Endothelial cell of umbilical vein (primary cell): Measurements from ENCODE around the gene OCIAD1.

Source experiments
- EZH2 ChIP-seq: IDR thresholded peaks from 2 replicates; pipeline ENCODE4 v1.6.1; 2012; ENCODE audit warnings: borderline replicate concordance, low read depth, mild to moderate bottlenecking, moderate library complexity, low read length, inconsistent platforms; ENCODE audit not compliant: severe bottlenecking
- FOS ChIP-seq: IDR thresholded peaks from 2 replicates; pipeline ENCODE4 v1.6.1; 2011; ENCODE audit warnings: mild to moderate bottlenecking, low read length, moderate library complexity, borderline replicate concordance; ENCODE audit not compliant: insufficient read depth
- GATA2 ChIP-seq: IDR thresholded peaks from 2 replicates; pipeline ENCODE4 v1.7.0; 2011; ENCODE audit warnings: low read depth, mild to moderate bottlenecking, moderate library complexity, mixed read lengths, low read length; ENCODE audit not compliant: insufficient read length, insufficient read depth
- JUN ChIP-seq: IDR thresholded peaks from 2 replicates; pipeline ENCODE4 v1.6.1; 2011; ENCODE audit warnings: borderline replicate concordance, low read depth; ENCODE audit not compliant: insufficient read length, insufficient read depth
- MYC ChIP-seq: IDR thresholded peaks from one replicate; pipeline ENCODE4 v1.6.1; 2011; ENCODE audit warnings: mild to moderate bottlenecking, low read depth, low read length
- POLR2A ChIP-seq: IDR thresholded peaks from 2 replicates; pipeline ENCODE4 v1.6.1; 2012; ENCODE audit warnings: low read depth, mild to moderate bottlenecking, control low read depth, low read length
- POLR2AphosphoS5 ChIP-seq: IDR thresholded peaks from 2 replicates; pipeline ENCODE4 v1.6.1; 2012; ENCODE audit warnings: low read depth, mild to moderate bottlenecking, control low read depth, low read length, moderate library complexity; ENCODE audit not compliant: insufficient read depth
- TF ChIP-seq, protein P1 (sequence below), 2 donors: IDR thresholded peaks; 1 replicate in 1 of 2; 2 replicates in 1 of 2; pipeline ENCODE4 v1.5.1; 2011; ENCODE audit warnings: low read length in 2 of 2, mild to moderate bottlenecking in 2 of 2, moderate library complexity in 2 of 2, control low read depth in 1 of 2, inconsistent platforms in 1 of 2, low read depth in 1 of 2; ENCODE audit not compliant: insufficient read depth in 1 of 2; ENCODE audit errors: extremely low read depth in 1 of 2
- TF ChIP-seq, protein P2 (sequence below): IDR thresholded peaks from 2 replicates; pipeline ENCODE4 v1.6.1; 2011; ENCODE audit not compliant: insufficient read depth, insufficient read length

DNA sequence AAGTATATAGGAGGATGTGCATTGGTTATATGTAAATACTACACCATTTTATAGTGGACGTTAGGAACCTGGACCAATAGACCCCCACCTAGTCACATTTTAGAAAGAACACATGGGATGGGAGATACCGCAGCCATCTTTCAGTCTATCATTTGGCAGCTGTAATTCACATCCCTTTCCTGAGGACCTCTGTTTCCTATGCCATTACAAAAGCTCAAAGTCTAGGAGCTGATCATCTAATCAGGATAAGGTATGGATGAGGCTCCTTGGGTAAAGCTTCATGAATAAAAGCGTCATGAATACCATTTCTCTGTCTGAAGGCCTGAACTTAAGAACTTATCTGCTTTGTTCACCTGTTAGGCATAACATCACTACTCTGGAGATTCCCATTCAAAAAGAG is 31.1 kb downstream of the OCIAD1 start:
- TF ChIP-seq POLR2A (no peak), POLR2AphosphoS5 (no peak), EZH2 (no peak), FOS (no peak), MYC (no peak), JUN (no peak), GATA2 (no peak)
- TF ChIP-seq, protein P1, sequence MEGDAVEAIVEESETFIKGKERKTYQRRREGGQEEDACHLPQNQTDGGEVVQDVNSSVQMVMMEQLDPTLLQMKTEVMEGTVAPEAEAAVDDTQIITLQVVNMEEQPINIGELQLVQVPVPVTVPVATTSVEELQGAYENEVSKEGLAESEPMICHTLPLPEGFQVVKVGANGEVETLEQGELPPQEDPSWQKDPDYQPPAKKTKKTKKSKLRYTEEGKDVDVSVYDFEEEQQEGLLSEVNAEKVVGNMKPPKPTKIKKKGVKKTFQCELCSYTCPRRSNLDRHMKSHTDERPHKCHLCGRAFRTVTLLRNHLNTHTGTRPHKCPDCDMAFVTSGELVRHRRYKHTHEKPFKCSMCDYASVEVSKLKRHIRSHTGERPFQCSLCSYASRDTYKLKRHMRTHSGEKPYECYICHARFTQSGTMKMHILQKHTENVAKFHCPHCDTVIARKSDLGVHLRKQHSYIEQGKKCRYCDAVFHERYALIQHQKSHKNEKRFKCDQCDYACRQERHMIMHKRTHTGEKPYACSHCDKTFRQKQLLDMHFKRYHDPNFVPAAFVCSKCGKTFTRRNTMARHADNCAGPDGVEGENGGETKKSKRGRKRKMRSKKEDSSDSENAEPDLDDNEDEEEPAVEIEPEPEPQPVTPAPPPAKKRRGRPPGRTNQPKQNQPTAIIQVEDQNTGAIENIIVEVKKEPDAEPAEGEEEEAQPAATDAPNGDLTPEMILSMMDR (IDR thresholded peaks at IDR 0.05; ENCODE audit: extremely low read depth in 1 of 2, insufficient read depth in 1 of 2, low read depth in 1 of 2, low read length in 2 of 2), result no peak
- TF ChIP-seq, protein P2, sequence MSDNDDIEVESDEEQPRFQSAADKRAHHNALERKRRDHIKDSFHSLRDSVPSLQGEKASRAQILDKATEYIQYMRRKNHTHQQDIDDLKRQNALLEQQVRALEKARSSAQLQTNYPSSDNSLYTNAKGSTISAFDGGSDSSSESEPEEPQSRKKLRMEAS, result no peak
